Epithelial cell of proximal tubule (primary cell): ENCODE data around the gene SLC6A6. TPM values are rescaled to one million over a fixed set of nuclear protein-coding genes. Genes with fewer than 3 reads are reported as not detected.

ENCODE experiments used
- DNase-seq: peaks from one replicate; pipeline ENCODE4 v3.0.0-alpha.2; 2011; ENCODE audit warnings: low read depth
- H3K4me3 ChIP-seq: 2 replicates; pipeline ENCODE4 v1.5.1; 2011; ENCODE audit warnings: low read depth, mild to moderate bottlenecking, low read length
- total RNA-seq: library from RNA; depleted of rRNA; stranded (reverse); fragments of >200 nt; gene quantifications from 2 replicates; pipeline ENCODE4 v1.2.3, GENCODE V29; 2015
- TF ChIP-seq, protein P1 (sequence below): conservative IDR thresholded peaks from 2 replicates; pipeline ENCODE4 v1.5.1; 2012; ENCODE audit warnings: low read depth, mild to moderate bottlenecking, low read length

Gene SLC6A6
- total RNA-seq, 1 donor from 2014 or later = 27.9 TPM

DNA sequence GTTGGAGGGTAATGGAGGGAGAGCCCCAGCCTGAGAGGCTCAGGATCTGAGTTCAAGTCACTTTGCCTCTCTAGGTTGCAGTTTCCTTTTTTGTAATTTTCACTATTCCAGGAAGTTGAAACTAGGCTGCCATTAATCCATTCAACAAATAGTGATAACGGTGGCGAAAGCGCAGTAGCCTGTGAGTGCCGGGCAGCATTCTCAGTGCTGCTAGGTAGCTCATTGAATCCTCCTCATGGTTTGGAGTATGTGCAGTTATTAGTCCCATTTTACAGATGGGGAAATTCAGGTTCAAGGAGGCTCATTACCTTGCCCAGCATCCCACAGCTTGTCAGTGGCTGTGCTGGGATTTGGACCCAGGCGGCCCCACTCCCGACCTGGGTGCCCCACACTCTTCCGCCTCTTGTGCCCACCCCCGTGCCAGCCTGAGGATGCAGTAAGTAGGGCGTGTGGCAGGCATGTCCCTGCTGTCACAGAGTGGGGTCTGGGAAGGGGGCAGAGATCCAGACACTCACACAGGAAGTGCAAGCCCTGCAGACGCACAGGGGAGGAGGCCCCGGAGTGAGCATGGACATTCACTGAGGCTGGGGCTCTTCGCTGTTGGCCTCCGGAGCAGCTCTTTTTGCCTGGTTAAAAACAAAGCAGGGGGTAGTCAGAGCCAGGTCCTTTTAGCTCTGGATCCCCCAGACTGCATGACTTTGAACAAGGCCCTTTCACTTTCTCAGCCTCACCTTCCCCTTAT lies 58.8 kb downstream of the SLC6A6 start:
- DNase-seq = no peak
- no peak overlapping the region for H3K4me3 ChIP-seq
- TF ChIP-seq, protein P1, sequence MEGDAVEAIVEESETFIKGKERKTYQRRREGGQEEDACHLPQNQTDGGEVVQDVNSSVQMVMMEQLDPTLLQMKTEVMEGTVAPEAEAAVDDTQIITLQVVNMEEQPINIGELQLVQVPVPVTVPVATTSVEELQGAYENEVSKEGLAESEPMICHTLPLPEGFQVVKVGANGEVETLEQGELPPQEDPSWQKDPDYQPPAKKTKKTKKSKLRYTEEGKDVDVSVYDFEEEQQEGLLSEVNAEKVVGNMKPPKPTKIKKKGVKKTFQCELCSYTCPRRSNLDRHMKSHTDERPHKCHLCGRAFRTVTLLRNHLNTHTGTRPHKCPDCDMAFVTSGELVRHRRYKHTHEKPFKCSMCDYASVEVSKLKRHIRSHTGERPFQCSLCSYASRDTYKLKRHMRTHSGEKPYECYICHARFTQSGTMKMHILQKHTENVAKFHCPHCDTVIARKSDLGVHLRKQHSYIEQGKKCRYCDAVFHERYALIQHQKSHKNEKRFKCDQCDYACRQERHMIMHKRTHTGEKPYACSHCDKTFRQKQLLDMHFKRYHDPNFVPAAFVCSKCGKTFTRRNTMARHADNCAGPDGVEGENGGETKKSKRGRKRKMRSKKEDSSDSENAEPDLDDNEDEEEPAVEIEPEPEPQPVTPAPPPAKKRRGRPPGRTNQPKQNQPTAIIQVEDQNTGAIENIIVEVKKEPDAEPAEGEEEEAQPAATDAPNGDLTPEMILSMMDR = no peak

DNA sequence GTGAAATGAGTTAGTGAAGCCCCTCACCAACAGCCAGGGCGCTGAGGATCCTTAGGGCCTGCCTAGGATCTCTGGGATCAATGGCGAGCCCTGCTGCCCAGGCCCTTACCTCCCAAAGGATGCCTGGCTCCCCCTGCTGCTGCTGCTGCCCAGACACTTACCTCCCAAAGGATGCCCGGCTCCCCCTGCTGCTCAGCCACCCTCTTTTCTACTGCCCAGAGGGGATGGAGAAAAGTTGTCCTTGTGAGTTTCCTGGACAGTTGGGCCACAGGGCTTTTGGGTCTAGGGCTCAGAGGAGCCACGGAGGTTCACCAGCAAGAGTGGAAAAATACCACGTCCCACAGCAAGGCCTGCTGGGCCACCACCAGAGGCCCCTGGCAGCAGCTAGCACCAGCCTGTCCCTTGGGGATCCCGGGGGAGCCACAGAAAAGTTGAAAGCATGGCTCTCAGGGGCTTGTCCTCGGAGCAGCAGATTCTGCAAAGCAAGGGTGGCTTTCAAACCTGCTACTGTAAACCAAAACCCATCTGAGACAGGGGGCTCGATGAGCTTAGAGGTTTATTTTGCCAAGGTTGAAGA lies 59.4 kb downstream of the SLC6A6 start:
- TF ChIP-seq, protein P1 = peak; percentile 68
- H3K4me3 ChIP-seq = no peak overlapping the region
- DNase-seq = no peak

GRCh38 chr3:14462738-14463137 lies 60.3 kb downstream of the SLC6A6 start:
- DNase-seq = no peak
- TF ChIP-seq, protein P1 = no peak

GRCh38 chr3:14463330-14464140 lies 61.1 kb downstream of the SLC6A6 start:
- DNase-seq = no peak
- H3K4me3 ChIP-seq = no peak overlapping the region
- TF ChIP-seq, protein P1 = no peak

More at GRCh38 chr3:14462738-14463137, 60.3 kb downstream of the SLC6A6 start:
- H3K4me3 ChIP-seq = no peak overlapping the region

DNA sequence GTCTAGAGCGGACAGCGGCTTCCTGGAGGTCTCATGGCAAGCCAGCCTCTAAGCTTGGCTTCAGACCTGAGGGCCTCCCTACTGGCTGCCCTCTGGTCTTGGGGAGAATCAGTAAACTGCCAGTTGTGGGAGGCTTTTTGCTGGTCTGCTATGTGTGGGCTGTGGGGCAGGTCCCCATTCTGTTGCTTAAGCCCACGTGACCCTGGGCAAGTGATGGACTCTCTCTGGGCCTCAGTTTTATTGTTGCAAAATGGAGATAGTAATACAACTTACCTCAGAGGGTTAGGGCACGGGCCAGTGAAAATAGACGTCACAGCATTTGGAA lies 61.7 kb downstream of the SLC6A6 start:
- no peak for DNase-seq
- TF ChIP-seq, protein P1 = no peak
- H3K4me3 ChIP-seq = no peak overlapping the region

DNA sequence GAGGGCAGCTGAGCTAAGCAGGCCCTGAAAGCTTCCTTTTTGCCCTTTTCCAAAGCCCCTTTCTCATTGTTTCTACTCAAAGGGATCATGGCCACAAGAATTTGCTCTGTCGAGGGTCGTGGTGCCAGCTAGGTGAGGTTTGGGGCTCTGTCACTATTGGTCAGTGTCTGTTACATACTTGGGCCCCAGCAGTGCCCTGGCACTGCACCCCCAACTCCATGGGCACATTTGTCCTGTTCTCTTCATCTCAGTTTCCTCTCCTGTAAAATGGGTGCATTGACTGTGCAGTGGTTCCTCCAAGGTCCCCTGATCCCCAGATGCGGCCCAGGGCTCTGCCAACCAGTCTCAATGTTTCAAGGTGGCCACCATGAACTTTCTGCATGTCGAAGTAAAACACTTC lies 62.1 kb downstream of the SLC6A6 start:
- TF ChIP-seq, protein P1 = no peak
- no peak overlapping the region for H3K4me3 ChIP-seq
- DNase-seq = no peak
